Measurements from ENCODE around the gene CYP2E1. TPM values are rescaled to one million over a fixed set of nuclear protein-coding genes. Genes with fewer than 3 reads are reported as not detected.
"Not testable (repeated sequence)": the region's sequence is repeated elsewhere in the genome, so short reads cannot be mapped to it uniquely, and the experiment has no call there.

CYP2E1 gene
- total RNA-seq, 1 donor from 2014 or later = 3.1 TPM

DNA sequence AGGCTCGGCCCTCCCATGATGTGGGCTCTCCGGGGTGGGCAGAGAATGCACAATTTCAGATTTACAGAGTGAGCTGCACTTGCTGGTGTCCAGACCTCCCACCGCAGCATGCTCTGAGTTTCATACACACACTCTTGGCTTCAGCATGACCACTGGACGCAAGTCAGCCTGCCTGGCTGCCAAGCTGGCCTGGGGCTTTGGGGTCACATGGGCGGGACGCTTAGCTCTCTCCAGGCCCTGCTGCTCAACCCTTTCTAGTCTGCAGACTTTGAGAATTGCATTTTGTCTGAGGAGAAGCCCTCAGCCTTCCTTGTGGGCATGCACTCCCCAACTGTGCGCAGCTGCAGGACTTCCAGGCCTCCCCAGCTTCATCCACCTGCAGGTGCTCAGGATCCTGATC is 5.7 kb downstream of the CYP2E1 start:
- no peak for DNase-seq (ENCODE audit: low read depth)
- TF ChIP-seq CTCF (IDR thresholded peaks at IDR 0.05; ENCODE audit: insufficient read depth, low read length, poor library complexity, severe bottlenecking) = no peak
- H3K27me3 ChIP-seq (ENCODE audit: control insufficient read depth, insufficient read depth, low read length) = peaks cover 27% of the 10 kb centered on the region

DNA sequence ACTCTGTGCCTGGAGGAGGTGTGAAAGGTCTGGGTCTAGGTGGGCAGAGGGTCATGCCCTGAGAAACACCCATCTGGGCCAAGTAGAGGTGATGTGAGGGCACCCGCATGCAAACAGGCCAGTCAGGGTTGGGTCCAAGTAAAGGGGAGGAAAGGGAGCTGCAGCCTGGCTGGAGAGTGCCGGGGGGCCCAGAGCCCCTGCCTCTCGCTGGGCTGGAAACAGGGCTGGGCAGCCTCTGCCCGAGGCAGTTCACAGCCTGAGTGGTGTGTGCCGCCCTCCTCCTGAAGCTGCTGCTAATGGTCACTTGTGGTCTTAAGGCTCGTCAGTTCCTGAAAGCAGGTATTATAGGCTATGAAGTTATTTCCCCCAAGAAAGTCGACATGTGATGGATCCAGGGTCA is 7.3 kb downstream of the CYP2E1 start:
- H3K4me3 ChIP-seq (ENCODE audit: low read depth, low read length) = no peak overlapping the region
- H3K27me3 ChIP-seq (ENCODE audit: control insufficient read depth, insufficient read depth, low read length) = peaks cover 12% of the 10 kb centered on the region
- no peak for TF ChIP-seq CTCF (IDR thresholded peaks at IDR 0.05; ENCODE audit: insufficient read depth, low read length, poor library complexity, severe bottlenecking)
- DNase-seq (ENCODE audit: low read depth) = no peak
- H3K36me3 ChIP-seq (ENCODE audit: control insufficient read depth, insufficient read depth, low read length) = no peaks in the 10 kb centered on the region

More for the DNA sequence above, 5.7 kb downstream of the CYP2E1 start:
- H3K4me3 ChIP-seq (ENCODE audit: low read depth, low read length) = no peak overlapping the region
- H3K36me3 ChIP-seq (ENCODE audit: control insufficient read depth, insufficient read depth, low read length) = no peaks in the 10 kb centered on the region

DNA sequence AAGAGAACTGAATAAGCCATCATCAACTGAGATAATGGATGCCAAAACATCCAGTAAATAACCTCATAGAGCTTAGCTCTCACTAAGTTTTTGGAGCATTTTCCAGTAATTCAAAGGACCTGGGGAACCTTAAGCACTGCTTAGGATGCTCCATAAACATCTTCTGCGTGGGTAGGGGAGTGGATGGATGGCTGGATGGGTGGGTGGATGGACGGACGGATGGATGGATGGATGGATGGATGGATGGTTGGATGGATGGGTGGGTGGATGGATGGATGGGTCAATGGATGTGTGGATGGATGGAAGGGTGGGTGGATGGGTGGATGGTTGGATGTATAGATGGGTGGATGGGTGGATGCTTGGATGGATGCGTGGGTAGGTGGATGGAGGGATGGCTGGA is 9.0 kb downstream of the CYP2E1 start:
- H3K27me3 ChIP-seq (ENCODE audit: control insufficient read depth, insufficient read depth, low read length) = no peaks in the 10 kb centered on the region

GRCh38 chr10:133537546-133538545 is 10.7 kb downstream of the CYP2E1 start:
- Histone ChIP-seq H3K36me3 (ENCODE audit: control insufficient read depth, insufficient read depth, low read length) (no peaks in the 10 kb centered on the region), H3K4me3 (ENCODE audit: low read depth, low read length) (no peak overlapping the region), H3K27me3 (ENCODE audit: control insufficient read depth, insufficient read depth, low read length) (no peaks in the 10 kb centered on the region)
- DNase-seq (ENCODE audit: low read depth) = no peak
- TF ChIP-seq CTCF (IDR thresholded peaks at IDR 0.05; ENCODE audit: insufficient read depth, low read length, poor library complexity, severe bottlenecking) = no peak

More for the DNA sequence above, 9.0 kb downstream of the CYP2E1 start:
- no peak for TF ChIP-seq CTCF (IDR thresholded peaks at IDR 0.05; ENCODE audit: insufficient read depth, low read length, poor library complexity, severe bottlenecking)
- no peak overlapping the region for H3K4me3 ChIP-seq (ENCODE audit: low read depth, low read length)
- no peaks in the 10 kb centered on the region for H3K36me3 ChIP-seq (ENCODE audit: control insufficient read depth, insufficient read depth, low read length)
- DNase-seq (ENCODE audit: low read depth) = no peak

- H3K27me3 ChIP-seq (ENCODE audit: control insufficient read depth, insufficient read depth, low read length); H3K4me3 ChIP-seq (ENCODE audit: low read depth, low read length); DNase-seq (ENCODE audit: low read depth); H3K36me3 ChIP-seq (ENCODE audit: control insufficient read depth, insufficient read depth, low read length): not testable (repeated sequence)
These were observed 14.3 kb downstream of the CYP2E1 start for GRCh38 chr10:133541441-133541975.

GRCh38 chr10:133544506-133544905 is 17.3 kb downstream of the CYP2E1 start:
- Histone ChIP-seq H3K27me3 (ENCODE audit: control insufficient read depth, insufficient read depth, low read length) (no peaks in the 10 kb centered on the region), H3K36me3 (ENCODE audit: control insufficient read depth, insufficient read depth, low read length) (no peaks in the 10 kb centered on the region), H3K4me3 (ENCODE audit: low read depth, low read length) (no peak overlapping the region)
- no peak for DNase-seq (ENCODE audit: low read depth)
- no peak for TF ChIP-seq CTCF (IDR thresholded peaks at IDR 0.05; ENCODE audit: insufficient read depth, low read length, poor library complexity, severe bottlenecking)
